Brain microvascular endothelial cell (primary cell): ENCODE data around the gene SH3RF3.

Experiments used
- DNase-seq: peaks from one replicate; pipeline ENCODE4 v3.0.0-alpha.2; 2020
- H3K27ac ChIP-seq: fragments of 250-450 bp; sonication (Bioruptor Pico); 2 replicates; pipeline ENCODE4 v1.5.1; 2020; ENCODE audit warnings: mild to moderate bottlenecking, moderate library complexity
- H3K27me3 ChIP-seq: fragments of 250-450 bp; sonication (Bioruptor Pico); replicated peaks from 2 replicates; pipeline ENCODE4 v1.5.1; 2020; ENCODE audit warnings: mild to moderate bottlenecking
- H3K36me3 ChIP-seq: fragments of 250-450 bp; sonication (Bioruptor Pico); replicated peaks from 2 replicates; pipeline ENCODE4 v1.5.1; 2020; ENCODE audit warnings: mild to moderate bottlenecking
- H3K4me3 ChIP-seq: 2 replicates; pipeline ENCODE4 v1.5.1; 2011; ENCODE audit warnings: low read depth, mild to moderate bottlenecking, control low read depth, low read length, moderate library complexity
- in situ Hi-C: cut with HindIII; loops from 2 replicates; pipeline ENCODE4 v1.10.0; 2017; ENCODE audit warnings: low sequenced_read_pairs, low pct_ligation_motif_present
- TF ChIP-seq, protein P1 (sequence below): IDR thresholded peaks from 2 replicates; pipeline ENCODE4 v1.5.1; 2011; ENCODE audit warnings: low read depth, mild to moderate bottlenecking, moderate library complexity, low read length, control low read depth, inconsistent platforms; ENCODE audit errors: missing control alignments

SH3RF3 gene

DNA sequence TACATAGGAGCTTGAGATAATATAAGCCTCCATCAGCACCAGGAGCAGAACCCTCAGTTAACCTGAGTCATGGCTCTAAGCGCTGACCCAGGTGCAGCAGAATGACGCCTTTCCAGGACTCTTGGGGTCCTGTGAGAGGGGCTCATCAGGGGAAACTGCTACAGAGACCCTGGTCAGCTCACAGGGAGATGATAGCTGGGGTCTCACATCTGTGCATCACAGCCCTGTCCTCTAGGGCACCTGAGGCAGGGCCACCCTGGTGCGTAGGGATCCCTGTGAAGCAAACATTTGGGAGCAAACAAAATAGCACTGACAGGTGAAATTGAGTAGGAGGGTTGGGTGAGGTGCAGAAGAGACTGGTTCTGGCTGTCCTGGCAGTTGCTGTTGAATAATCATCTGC lies 219.2 kb downstream of the SH3RF3 start:
- Histone ChIP-seq H3K4me3 (no peak overlapping the region), H3K27me3 (no peaks in the 10 kb centered on the region), H3K36me3 (no peaks in the 10 kb centered on the region), H3K27ac (no peak overlapping the region)
- TF ChIP-seq, protein P1, sequence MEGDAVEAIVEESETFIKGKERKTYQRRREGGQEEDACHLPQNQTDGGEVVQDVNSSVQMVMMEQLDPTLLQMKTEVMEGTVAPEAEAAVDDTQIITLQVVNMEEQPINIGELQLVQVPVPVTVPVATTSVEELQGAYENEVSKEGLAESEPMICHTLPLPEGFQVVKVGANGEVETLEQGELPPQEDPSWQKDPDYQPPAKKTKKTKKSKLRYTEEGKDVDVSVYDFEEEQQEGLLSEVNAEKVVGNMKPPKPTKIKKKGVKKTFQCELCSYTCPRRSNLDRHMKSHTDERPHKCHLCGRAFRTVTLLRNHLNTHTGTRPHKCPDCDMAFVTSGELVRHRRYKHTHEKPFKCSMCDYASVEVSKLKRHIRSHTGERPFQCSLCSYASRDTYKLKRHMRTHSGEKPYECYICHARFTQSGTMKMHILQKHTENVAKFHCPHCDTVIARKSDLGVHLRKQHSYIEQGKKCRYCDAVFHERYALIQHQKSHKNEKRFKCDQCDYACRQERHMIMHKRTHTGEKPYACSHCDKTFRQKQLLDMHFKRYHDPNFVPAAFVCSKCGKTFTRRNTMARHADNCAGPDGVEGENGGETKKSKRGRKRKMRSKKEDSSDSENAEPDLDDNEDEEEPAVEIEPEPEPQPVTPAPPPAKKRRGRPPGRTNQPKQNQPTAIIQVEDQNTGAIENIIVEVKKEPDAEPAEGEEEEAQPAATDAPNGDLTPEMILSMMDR: no peak
- in situ Hi-C loops: no loop called here
- DNase-seq: no peak

DNA sequence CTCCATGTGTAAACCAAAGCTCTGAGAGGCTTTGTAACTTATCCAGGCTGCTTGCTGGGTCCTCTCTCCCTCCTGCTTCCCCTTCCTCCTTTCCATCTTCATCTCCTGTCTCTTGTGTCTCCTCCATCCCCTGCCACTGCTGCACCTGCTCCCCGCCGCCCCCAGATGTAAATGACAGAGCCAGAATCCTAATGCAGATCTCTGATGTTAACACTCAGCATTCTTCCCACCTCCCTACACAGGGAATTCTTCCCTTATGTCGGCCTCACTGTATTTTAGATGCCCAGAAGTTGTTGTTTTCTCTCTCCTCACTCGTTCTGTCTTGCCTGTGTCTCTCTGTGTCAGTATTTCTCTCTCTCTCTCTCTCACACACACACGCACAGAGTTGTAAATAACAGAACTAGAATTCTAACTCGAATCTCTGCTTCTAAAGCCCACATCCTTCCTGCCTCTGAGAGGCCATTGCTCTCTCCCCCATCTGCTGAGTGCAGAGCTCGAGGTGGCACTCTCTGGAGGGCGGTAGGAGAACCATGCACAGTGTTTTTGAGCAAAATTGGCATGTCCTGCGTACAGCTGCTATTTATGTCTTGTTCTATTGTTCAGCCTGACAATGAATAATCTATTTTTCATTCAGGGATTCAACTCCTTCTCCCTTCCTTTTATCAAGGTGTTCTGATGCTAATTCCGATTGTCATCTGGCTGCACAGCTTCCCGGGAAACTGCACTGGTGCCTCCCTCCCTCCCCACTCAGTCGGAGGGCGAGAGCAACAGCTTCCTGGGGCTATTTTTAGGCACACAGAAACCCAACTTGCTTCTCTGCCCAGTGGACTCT lies 219.9 kb downstream of the SH3RF3 start:
- no peak for DNase-seq
- H3K36me3 ChIP-seq: no peaks in the 10 kb centered on the region
- no peak overlapping the region for H3K27ac ChIP-seq
- no peaks in the 10 kb centered on the region for H3K27me3 ChIP-seq
- TF ChIP-seq, protein P1: no peak
- in situ Hi-C loops: no loop called here
- H3K4me3 ChIP-seq: no peak overlapping the region

DNA sequence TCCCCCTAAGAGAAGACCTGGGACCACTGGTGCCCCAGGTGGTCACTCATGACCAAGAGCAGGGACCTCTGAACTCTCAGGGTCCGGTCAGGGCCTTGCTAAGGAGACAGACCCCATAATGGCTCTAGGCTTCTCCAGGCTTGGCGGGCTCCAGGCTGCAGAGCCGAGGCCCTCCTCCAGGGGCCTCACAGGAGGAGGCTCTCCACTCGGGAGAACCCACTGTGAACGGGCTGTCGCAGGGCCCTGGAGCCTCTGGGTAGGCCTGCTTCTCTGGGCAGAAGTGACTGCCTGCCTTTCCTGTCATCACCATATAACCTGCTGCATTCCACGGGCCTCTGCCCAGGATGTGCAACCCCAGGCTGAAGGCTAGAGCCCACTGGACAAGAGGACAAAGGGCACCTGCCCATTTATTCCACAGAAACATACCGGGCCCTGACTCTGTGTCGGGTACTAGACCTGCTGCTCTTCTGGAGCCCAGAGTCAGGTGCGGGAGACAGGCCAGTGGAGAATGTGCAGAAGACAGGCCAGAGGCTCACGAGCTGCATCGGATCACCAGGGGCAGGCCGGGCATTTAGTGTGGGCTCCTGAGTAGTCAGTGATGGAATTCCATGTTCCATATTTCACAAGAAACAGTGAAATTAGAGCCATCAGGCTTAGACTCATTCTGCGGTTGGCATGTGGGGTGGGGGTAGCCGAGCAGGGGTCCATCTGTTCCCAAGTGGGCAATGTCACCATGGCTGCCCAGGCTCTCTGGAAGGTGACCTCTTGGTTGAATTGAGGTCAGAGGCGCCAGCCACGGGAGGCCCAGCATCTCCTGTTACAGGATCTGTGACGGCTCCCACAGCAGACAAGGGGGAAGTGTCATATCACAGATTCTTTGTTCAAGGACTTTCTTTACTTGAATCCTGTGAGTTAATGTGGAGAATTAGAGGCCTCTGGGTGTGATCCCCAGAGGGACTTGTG lies 220.8 kb downstream of the SH3RF3 start:
- H3K27ac ChIP-seq: no peak overlapping the region
- TF ChIP-seq, protein P1: peak; percentile 38
- no peaks in the 10 kb centered on the region for H3K27me3 ChIP-seq
- DNase-seq: no peak
- H3K36me3 ChIP-seq: no peaks in the 10 kb centered on the region
- in situ Hi-C loops: no loop called here
- H3K4me3 ChIP-seq: no peak overlapping the region

DNA sequence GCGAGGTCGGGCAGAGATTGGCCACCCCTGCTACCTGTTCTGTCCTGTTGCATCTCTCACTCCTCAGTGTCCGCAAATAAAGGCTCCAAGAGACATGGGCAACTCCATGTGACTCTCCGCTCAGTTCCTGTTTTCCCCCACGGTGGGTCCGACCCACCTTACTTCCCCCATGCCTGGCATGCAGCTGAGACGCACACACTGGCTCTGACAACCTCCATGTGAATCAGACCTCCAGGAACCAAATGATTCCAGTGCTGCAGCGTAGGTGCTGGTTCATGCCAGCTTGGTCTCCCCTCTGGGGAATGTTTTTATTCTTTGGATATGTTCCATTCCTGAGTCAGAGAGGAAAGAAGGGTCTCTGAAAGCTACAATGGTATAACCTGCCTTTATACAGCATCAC lies 221.5 kb downstream of the SH3RF3 start:
- DNase-seq: no peak
- Histone ChIP-seq H3K36me3 (no peaks in the 10 kb centered on the region), H3K27me3 (no peaks in the 10 kb centered on the region), H3K27ac (no peak overlapping the region), H3K4me3 (no peak overlapping the region)
- in situ Hi-C loops: no loop called here
- TF ChIP-seq, protein P1: no peak

DNA sequence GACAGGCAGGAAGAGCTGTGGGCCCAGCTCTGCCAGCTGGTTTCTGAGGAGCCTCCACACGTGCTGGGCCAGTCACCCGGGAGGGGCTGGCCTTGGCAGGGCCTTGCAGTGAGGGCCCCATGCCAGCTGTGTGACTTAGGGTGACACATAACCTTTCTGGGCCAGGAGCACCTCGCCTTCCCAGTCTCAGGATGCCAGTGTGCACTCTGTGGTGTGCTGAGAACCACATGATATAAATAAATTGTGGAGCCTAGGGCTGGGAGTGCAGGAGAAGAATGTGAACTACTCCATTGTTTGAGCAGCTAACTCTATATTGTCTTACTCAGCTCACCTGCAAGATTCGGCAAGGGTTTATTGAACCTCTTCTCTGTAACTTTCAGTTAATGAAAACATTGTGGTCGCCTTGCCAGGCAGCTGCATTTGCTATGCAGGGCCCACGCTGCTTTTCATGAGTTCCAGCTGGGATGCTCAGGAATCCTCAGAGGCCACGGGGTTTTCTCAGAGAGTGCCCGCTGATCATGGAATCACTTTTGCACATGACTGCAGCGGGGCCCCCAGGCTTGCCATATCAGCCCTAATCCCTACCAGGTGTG lies 222.3 kb downstream of the SH3RF3 start:
- in situ Hi-C loops: no loop called here
- no peak for DNase-seq
- H3K27me3 ChIP-seq: no peaks in the 10 kb centered on the region
- no peak overlapping the region for H3K27ac ChIP-seq
- TF ChIP-seq, protein P1: no peak
- H3K4me3 ChIP-seq: no peak overlapping the region
- H3K36me3 ChIP-seq: no peaks in the 10 kb centered on the region
